Activated CD8-positive, alpha-beta T cell treated with anti-CD3 and anti-CD28 coated beads, Interleukin-2, amount 10 ng/mL, durations not matched to agents 7 days and 5 days (primary cell): ENCODE data around the gene HM13. TPM values are rescaled to one million over a fixed set of nuclear protein-coding genes. Genes with fewer than 3 reads are reported as not detected.
"Not testable (repeated sequence)": the region's sequence is repeated elsewhere in the genome, so short reads cannot be mapped to it uniquely, and the experiment has no call there.

Experiments used
- ATAC-seq: fragments of 150-1000 bp; cut with Tn5 transposase; one replicate; pipeline ENCODE4 v1.10.0; 2021; ENCODE audit warnings: moderate library complexity
- CTCF ChIA-PET: fragments of 350-600 bp; sonication (Branson Sonifier 250); formaldehyde crosslinking; loops from one replicate; lab custom pipeline; 2021; ENCODE audit warnings: antibody characterized with exemption; lab: Charles Lee
- POLR2A ChIA-PET: fragments of 350-600 bp; sonication (Branson Sonifier 250); formaldehyde crosslinking; loops from one replicate; lab custom pipeline; 2021; ENCODE audit warnings: antibody characterized with exemption; lab: Charles Lee
- DNase-seq: peaks from one replicate; pipeline ENCODE4 v3.0.0-alpha.2; 2020
- H3K27ac Mint-ChIP-seq: one replicate; pipeline ENCODE4 v1.8.0; 2021; ENCODE audit warnings: mild to moderate bottlenecking, mixed read lengths
- H3K27me3 Mint-ChIP-seq: one replicate; pipeline ENCODE4 v1.8.0; 2021; ENCODE audit warnings: low read depth, mixed read lengths
- H3K36me3 Mint-ChIP-seq: one replicate; pipeline ENCODE4 v1.8.0; 2021; ENCODE audit warnings: low read depth, mixed read lengths
- H3K4me1 Mint-ChIP-seq: one replicate; pipeline ENCODE4 v1.8.0; 2021; ENCODE audit warnings: low read depth, mixed read lengths
- H3K4me3 Mint-ChIP-seq: one replicate; pipeline ENCODE4 v1.8.0; 2021; ENCODE audit warnings: mild to moderate bottlenecking, mixed read lengths
- H3K9me3 Mint-ChIP-seq: one replicate; pipeline ENCODE4 v1.8.0; 2022; ENCODE audit warnings: mixed read lengths; ENCODE audit not compliant: insufficient read depth
- total RNA-seq, 2 experiments: library from RNA; stranded (reverse); gene quantifications; one replicate each; pipeline ENCODE4 v1.2.3, GENCODE V29; 2021

The HM13 gene
- total RNA-seq, 2 experiments from 2014 or later = 117 to 127 TPM

DNA sequence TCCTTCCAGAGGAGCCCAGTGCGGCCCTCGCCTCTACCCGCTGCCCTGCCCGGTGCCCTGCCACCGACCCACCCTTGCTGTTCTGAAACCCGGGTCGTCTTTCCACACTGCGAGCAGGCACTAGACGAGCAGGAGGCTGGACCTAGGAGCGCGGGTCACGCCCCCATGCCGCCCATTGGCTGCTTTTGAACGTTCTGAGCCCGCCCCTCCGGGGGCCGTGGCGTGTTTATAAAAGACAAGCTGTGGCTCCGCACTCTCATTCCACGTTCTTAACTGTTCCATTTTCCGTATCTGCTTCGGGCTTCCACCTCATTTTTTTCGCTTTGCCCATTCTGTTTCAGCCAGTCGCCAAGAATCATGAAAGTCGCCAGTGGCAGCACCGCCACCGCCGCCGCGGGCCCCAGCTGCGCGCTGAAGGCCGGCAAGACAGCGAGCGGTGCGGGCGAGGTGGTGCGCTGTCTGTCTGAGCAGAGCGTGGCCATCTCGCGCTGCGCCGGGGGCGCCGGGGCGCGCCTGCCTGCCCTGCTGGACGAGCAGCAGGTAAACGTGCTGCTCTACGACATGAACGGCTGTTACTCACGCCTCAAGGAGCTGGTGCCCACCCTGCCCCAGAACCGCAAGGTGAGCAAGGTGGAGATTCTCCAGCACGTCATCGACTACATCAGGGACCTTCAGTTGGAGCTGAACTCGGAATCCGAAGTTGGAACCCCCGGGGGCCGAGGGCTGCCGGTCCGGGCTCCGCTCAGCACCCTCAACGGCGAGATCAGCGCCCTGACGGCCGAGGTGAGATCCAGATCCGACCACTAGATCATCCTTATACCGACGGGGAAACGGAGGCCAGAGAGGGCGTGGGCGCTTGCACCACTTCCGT is 91.0 kb downstream of the HM13 start, which contains the start of gene ID1:
TSS of gene ID1 (plus strand) at position 259 of the 871 bp plus-strand sequence. CDS start at position 358, 99 bp downstream.
- Mint-ChIP-seq H3K4me1 (peaks cover 33% of the 10 kb centered on the region), H3K36me3 (no peaks in the 10 kb centered on the region), H3K27me3 (peaks cover 50% of the 10 kb centered on the region), H3K27ac (peak within 1 kb of the TSS; percentile 72), H3K9me3 (no peaks in the 10 kb centered on the region), H3K4me3 (peak within 1 kb of the TSS; percentile 81)
- CTCF ChIA-PET = interaction anchor here (0.9 to 19.4 kb wide), 6 partner anchors 7 to 119 kb away, joined by 3 to 901 read pairs (median 7); no protein-coding TSS in a partner anchor
- peak; percentile 92 for DNase-seq
- POLR2A ChIA-PET = interaction anchor here (0.6 to 2.6 kb wide), 5 partner anchors 19 to 72 kb away, joined by 3 to 26 read pairs (median 4); no protein-coding TSS in a partner anchor
- peak; percentile 94 for ATAC-seq

- DNase-seq = peak; percentile 33
- CTCF ChIA-PET = interaction anchor here (19.4 kb wide), 1 partner anchor 39 kb away, joined by 901 read pairs; no protein-coding TSS in a partner anchor
- Mint-ChIP-seq H3K36me3 (no peaks in the 10 kb centered on the region), H3K27ac (no peak overlapping the region), H3K4me3 (peak overlapping the region; percentile 81), H3K9me3 (no peaks in the 10 kb centered on the region), H3K4me1 (peaks cover 33% of the 10 kb centered on the region), H3K27me3 (peaks cover 50% of the 10 kb centered on the region)
- ATAC-seq = no peak
- POLR2A ChIA-PET = interaction anchor here (0.6 to 2.6 kb wide), 5 partner anchors 20 to 71 kb away, joined by 3 to 26 read pairs (median 4); no protein-coding TSS in a partner anchor
Measured at GRCh38 chr20:31605902-31606803, 91.9 kb downstream of the HM13 start.

GRCh38 chr20:31606804-31607639 is 92.8 kb downstream of the HM13 start:
- H3K36me3 Mint-ChIP-seq = no peaks in the 10 kb centered on the region
- CTCF ChIA-PET = interaction anchor here (19.4 kb wide), 1 partner anchor 40 kb away, joined by 901 read pairs; no protein-coding TSS in a partner anchor
- H3K4me1 Mint-ChIP-seq = peaks cover 33% of the 10 kb centered on the region
- H3K4me3 Mint-ChIP-seq = no peak overlapping the region
- H3K27ac Mint-ChIP-seq = no peak overlapping the region
- ATAC-seq (no peak), DNase-seq (no peak)
- H3K27me3 Mint-ChIP-seq = peaks cover 50% of the 10 kb centered on the region
- H3K9me3 Mint-ChIP-seq = no peaks in the 10 kb centered on the region
- POLR2A ChIA-PET = no interaction called here

DNA sequence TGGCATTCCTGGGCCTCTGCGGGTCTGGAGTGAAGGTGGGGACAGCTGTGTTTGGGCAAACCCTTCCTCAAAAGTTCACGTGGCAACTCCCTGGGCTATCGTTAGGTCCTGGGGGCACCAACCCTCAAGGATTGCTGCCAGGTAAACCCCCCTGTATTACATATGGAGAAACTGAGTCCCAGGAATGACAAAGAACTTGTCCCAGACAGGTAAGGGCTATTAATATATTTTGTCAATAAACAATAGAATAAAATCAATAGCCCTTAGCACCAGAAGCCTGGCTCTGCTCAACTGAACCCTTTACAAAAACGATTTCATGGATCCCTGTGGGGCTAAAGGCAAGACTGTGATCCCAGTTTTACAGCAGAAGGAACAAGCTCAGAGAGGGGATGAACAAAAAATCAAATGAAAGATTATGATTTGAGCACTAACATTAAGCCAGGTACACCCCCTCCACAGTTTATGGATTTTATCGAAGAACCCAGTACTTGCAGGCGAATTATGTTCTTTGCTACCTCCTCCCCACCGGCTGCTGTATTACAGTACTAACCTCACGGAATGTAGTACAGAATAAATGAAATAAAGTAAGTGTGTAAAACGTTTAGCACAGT is 93.5 kb downstream of the HM13 start:
- no peaks in the 10 kb centered on the region for H3K36me3 Mint-ChIP-seq
- no peak overlapping the region for H3K4me3 Mint-ChIP-seq
- ChIA-PET CTCF (interaction anchor here (0.7 to 19.4 kb wide), 2 partner anchors 41 to 104 kb away, joined by 3 to 901 read pairs; no protein-coding TSS in a partner anchor), POLR2A (no interaction called here)
- DNase-seq (no peak), ATAC-seq (no peak)
- H3K4me1 Mint-ChIP-seq = peaks cover 29% of the 10 kb centered on the region
- no peak overlapping the region for H3K27ac Mint-ChIP-seq
- peaks cover 46% of the 10 kb centered on the region for H3K27me3 Mint-ChIP-seq
- no peaks in the 10 kb centered on the region for H3K9me3 Mint-ChIP-seq

- POLR2A ChIA-PET = no interaction called here
- Mint-ChIP-seq H3K36me3 (no peaks in the 10 kb centered on the region), H3K4me3 (no peak overlapping the region), H3K27ac (no peak overlapping the region), H3K27me3 (peaks cover 45% of the 10 kb centered on the region), H3K9me3 (no peaks in the 10 kb centered on the region), H3K4me1 (peaks cover 28% of the 10 kb centered on the region)
- DNase-seq = no peak
- CTCF ChIA-PET = interaction anchor here (0.7 to 19.4 kb wide), 3 partner anchors 41 to 115 kb away, joined by 3 to 901 read pairs (median 3); no protein-coding TSS in a partner anchor
- no peak for ATAC-seq
Measured at GRCh38 chr20:31608251-31608945, 94.2 kb downstream of the HM13 start.

GRCh38 chr20:31612271-31612640 is 98.0 kb downstream of the HM13 start:
- H3K27ac Mint-ChIP-seq, ATAC-seq, H3K4me3 Mint-ChIP-seq, DNase-seq, H3K36me3 Mint-ChIP-seq, H3K4me1 Mint-ChIP-seq, H3K9me3 Mint-ChIP-seq: not testable (repeated sequence)
- CTCF ChIA-PET = interaction anchor here (0.6 to 19.4 kb wide), 45 partner anchors 9 to 238 kb away, joined by 3 to 901 read pairs (median 6); partner anchors contain the start of genes COX4I2, HM13 and ID1
- peaks cover 18% of the 10 kb centered on the region for H3K27me3 Mint-ChIP-seq
- POLR2A ChIA-PET = interaction anchor here (1.7 to 1.8 kb wide), 2 partner anchors 39 kb away, joined by 8 read pairs; no protein-coding TSS in a partner anchor

- no peak for DNase-seq
Measured at GRCh38 chr20:31615416-31615815, 101.2 kb downstream of the HM13 start.

GRCh38 chr20:31617432-31618104 is 103.3 kb downstream of the HM13 start:
- ATAC-seq = no peak
- Mint-ChIP-seq H3K9me3 (no peaks in the 10 kb centered on the region), H3K4me1 (peaks cover 7% of the 10 kb centered on the region), H3K27me3 (peaks cover 16% of the 10 kb centered on the region), H3K27ac (peak overlapping the region; percentile 60), H3K4me3 (no peak overlapping the region), H3K36me3 (no peaks in the 10 kb centered on the region)
- ChIA-PET POLR2A (interaction anchor here (1.0 kb wide), 1 partner anchor 50 kb away, joined by 3 read pairs; no protein-coding TSS in a partner anchor), CTCF (interaction anchor here (1.0 to 19.4 kb wide), 4 partner anchors 44 to 115 kb away, joined by 4 to 901 read pairs (median 6); no protein-coding TSS in a partner anchor)
- DNase-seq = no peak

More at GRCh38 chr20:31615416-31615815, 101.2 kb downstream of the HM13 start:
- peaks cover 16% of the 10 kb centered on the region for H3K27me3 Mint-ChIP-seq
- no peak overlapping the region for H3K27ac Mint-ChIP-seq
- ChIA-PET POLR2A (no interaction called here), CTCF (interaction anchor here (0.7 to 19.4 kb wide), 3 partner anchors 35 to 108 kb away, joined by 4 to 901 read pairs (median 6); no protein-coding TSS in a partner anchor)
- no peak for ATAC-seq
- no peaks in the 10 kb centered on the region for H3K9me3 Mint-ChIP-seq
- H3K36me3 Mint-ChIP-seq = no peaks in the 10 kb centered on the region
- H3K4me1 Mint-ChIP-seq = peaks cover 7% of the 10 kb centered on the region
- H3K4me3 Mint-ChIP-seq = no peak overlapping the region
